SK-N-SH (cell line): ENCODE measurements around the gene SNPH. TPM values are rescaled to one million over a fixed set of nuclear protein-coding genes. Genes with fewer than 3 reads are reported as not detected.

Experiments used
- CTCF ChIA-PET: fragments of 300-600, 350-600 bp; formaldehyde crosslinking; extraction: SDS; loops from one replicate; lab custom pipeline; 2021; lab: Yijun Ruan, JAX
- POLR2A ChIA-PET: fragments of 350-600 bp; sonication (Branson Sonifier 250); formaldehyde crosslinking; extraction: SDS; loops from one replicate; lab custom pipeline; 2020; ENCODE audit warnings: antibody characterized with exemption, inconsistent platforms; lab: Yijun Ruan, JAX
- DNase-seq: peaks from one replicate; pipeline ENCODE4 v3.0.0; 2012
- H2AFZ ChIP-seq: fragments of 200-600 bp; sonication (generic); 2 replicates; pipeline ENCODE4 v1.8.1; 2016; ENCODE audit warnings: antibody characterized with exemption, mild to moderate bottlenecking, low read depth
- H3F3A ChIP-seq: fragments of 200-600 bp; sonication (generic); replicated peaks from 2 replicates; pipeline ENCODE3; 2016; ENCODE audit warnings: antibody characterized with exemption, mild to moderate bottlenecking; ENCODE audit not compliant: insufficient read depth
- H3K27ac ChIP-seq, 2 experiments: fragments of 200-500 bp in 1 of 2; fragments of 200-600 bp in 1 of 2; sonication (Bioruptor generic) in 1 of 2; sonication (generic), shearing (Covaris generic) in 1 of 2; 2 replicates each; pipeline versions ENCODE4 v1.5.1 to v1.6.1; 2014 to 2016; ENCODE audit warnings: low read depth in 2 of 2, inconsistent platforms in 1 of 2, low read length in 1 of 2, mild to moderate bottlenecking in 1 of 2, mixed read lengths in 1 of 2
- H3K27me3 ChIP-seq: fragments of 200-600 bp; sonication (generic), shearing (Covaris generic); 2 replicates; pipeline ENCODE4 v1.6.1; 2016; ENCODE audit warnings: mixed run types; ENCODE audit not compliant: insufficient read depth
- H3K36me3 ChIP-seq, 2 experiments: fragments of 200-500 bp in 1 of 2; fragments of 200-600 bp in 1 of 2; sonication (Bioruptor generic) in 1 of 2; sonication (generic) in 1 of 2; replicated peaks in 1 of 2; 2 replicates each; pipeline versions ENCODE3 to v1.5.1; 2014 to 2016; ENCODE audit warnings: low read length in 1 of 2, mild to moderate bottlenecking in 1 of 2; ENCODE audit not compliant: insufficient read depth in 2 of 2, control insufficient read depth in 1 of 2
- H3K4me1 ChIP-seq, 2 experiments: fragments of 200-500 bp in 1 of 2; fragments of 200-600 bp in 1 of 2; sonication (Bioruptor generic) in 1 of 2; sonication (generic), shearing (Covaris generic) in 1 of 2; 2 replicates each; pipeline versions ENCODE4 v1.5.1 to v1.6.1; 2014 to 2016; ENCODE audit warnings: low read depth in 1 of 2, low read length in 1 of 2, mixed run types in 1 of 2; ENCODE audit not compliant: insufficient read depth in 2 of 2, control insufficient read depth in 1 of 2
- H3K4me2 ChIP-seq: fragments of 200-600 bp; sonication (generic), shearing (Covaris generic); 2 replicates; pipeline ENCODE4 v1.6.1; 2017; ENCODE audit warnings: mixed run types
- H3K4me3 ChIP-seq, 2 experiments: fragments of 200-500 bp in 1 of 2; fragments of 200-600 bp in 1 of 2; sonication (Bioruptor generic) in 1 of 2; sonication (generic), shearing (Covaris generic) in 1 of 2; 2 replicates each; pipeline versions ENCODE4 v1.5.1 to v1.8.1; 2014 to 2016; ENCODE audit warnings: low read depth in 2 of 2, inconsistent platforms in 1 of 2, low read length in 1 of 2, mild to moderate bottlenecking in 1 of 2, mixed read lengths in 1 of 2, moderate library complexity in 1 of 2
- H3K79me2 ChIP-seq: fragments of 200-600 bp; sonication (generic); 2 replicates; pipeline ENCODE4 v1.8.1; 2017; ENCODE audit warnings: mild to moderate bottlenecking; ENCODE audit not compliant: insufficient read depth
- H3K9ac ChIP-seq: fragments of 200-600 bp; sonication (generic); 2 replicates; pipeline ENCODE4 v1.6.1; 2017; ENCODE audit warnings: mixed run types
- H3K9me2 ChIP-seq: fragments of 200-600 bp; sonication (generic); 2 replicates; pipeline ENCODE4 v1.6.1; 2017; ENCODE audit warnings: mixed run types
- H3K9me3 ChIP-seq: fragments of 200-600 bp; sonication (generic); 2 replicates; pipeline ENCODE4 v1.6.1; 2017; ENCODE audit warnings: mixed run types, mild to moderate bottlenecking, moderate library complexity
- H4K20me1 ChIP-seq: fragments of 200-600 bp; sonication (generic); 2 replicates; pipeline ENCODE4 v1.6.1; 2017; ENCODE audit warnings: mild to moderate bottlenecking, mixed run types; ENCODE audit not compliant: insufficient read depth
- CTCF ChIP-seq: fragments of 200-600 bp; sonication (generic); IDR thresholded peaks from 2 replicates; pipeline ENCODE4 v1.6.1; 2017; ENCODE audit warnings: antibody characterized with exemption, mild to moderate bottlenecking, moderate library complexity
- ELF1 ChIP-seq: IDR thresholded peaks from 2 replicates; pipeline ENCODE4 v1.4.0; 2012
- FOXJ3 ChIP-seq: sonication (generic); formaldehyde crosslinking; IDR thresholded peaks from 2 replicates; pipeline ENCODE4 v1.5.1; 2020; ENCODE audit warnings: mild to moderate bottlenecking, missing genetic modification reagents
- GABPA ChIP-seq: IDR thresholded peaks from 2 replicates; pipeline ENCODE4 v1.4.0; 2012; ENCODE audit warnings: low read depth, mild to moderate bottlenecking
- IRF3 ChIP-seq: fragments of 150-350 bp; IDR thresholded peaks from 2 replicates; pipeline ENCODE4 v1.6.1; 2016; ENCODE audit warnings: mild to moderate bottlenecking, low read depth, low read length
- MXI1 ChIP-seq: IDR thresholded peaks from 2 replicates; pipeline ENCODE4 v1.6.1; 2012; ENCODE audit warnings: mild to moderate bottlenecking, low read depth, low read length, improper control_type of control experiment
- NRF1 ChIP-seq: IDR thresholded peaks from 2 replicates; pipeline ENCODE4 v1.6.1; 2012; ENCODE audit warnings: low read depth, mild to moderate bottlenecking, low read length
- POLR2AphosphoS5 ChIP-seq: IDR thresholded peaks from 2 replicates; pipeline ENCODE4 v1.6.1; 2012; ENCODE audit warnings: low read depth, low read length
- RCOR1 ChIP-seq: fragments of 150-350 bp; IDR thresholded peaks from 2 replicates; pipeline ENCODE4 v1.6.1; 2017; ENCODE audit warnings: antibody characterized with exemption, low read length
- REST ChIP-seq: IDR thresholded peaks from 2 replicates; pipeline ENCODE4 v1.6.1; 2012; ENCODE audit warnings: mild to moderate bottlenecking, low read depth, low read length, moderate library complexity
- SMC3 ChIP-seq: IDR thresholded peaks from 2 replicates; pipeline ENCODE4 v1.6.1; 2012; ENCODE audit warnings: low read depth, low read length, improper control_type of control experiment
- TCF12 ChIP-seq: IDR thresholded peaks from 2 replicates; pipeline ENCODE4 v1.4.0; 2012
- YY1 ChIP-seq: IDR thresholded peaks from 2 replicates; pipeline ENCODE4 v1.4.0; 2012; ENCODE audit warnings: low read depth, mild to moderate bottlenecking
- WGBS: methylation state at CpG from one replicate; pipeline ENCODE4 v1.1.6; 2017; ENCODE audit warnings: low lambda C conversion rate; 5-methylcytosine and 5-hydroxymethylcytosine counted together
- polyA plus RNA-seq, 3 experiments: library from polyadenylated mRNA; depleted of rRNA; stranded (reverse); fragments of >200 nt; gene quantifications; 2 replicates each; pipeline ENCODE4 v1.2.3, GENCODE V29; 2012

The SNPH gene
- polyA plus RNA-seq, 1 of the 3 experiments (the other 2 are of a cell fraction), result 2.5 TPM

- TF ChIP-seq GABPA (no peak), POLR2AphosphoS5 (no peak), YY1 (no peak), RCOR1 (no peak), MXI1 (no peak), REST (no peak), TCF12 (no peak), CTCF (no peak), ELF1 (no peak), IRF3 (no peak), NRF1 (no peak), FOXJ3 (CRISPR knock-in tag) (no peak), SMC3 (no peak)
- Histone ChIP-seq H3K27me3 (no peaks in the 10 kb centered on the region), H3F3A (no peaks in the 10 kb centered on the region), H3K4me3 (no peak overlapping the region), H3K36me3 (peaks cover 0 to 7% of the 10 kb centered on the region in 2 experiments), H3K9me3 (no peaks in the 10 kb centered on the region), H3K4me1 (no peaks in the 10 kb centered on the region), H4K20me1 (no peaks in the 10 kb centered on the region), H3K9ac (no peak overlapping the region), H3K79me2 (no peaks in the 10 kb centered on the region), H3K27ac (no peak overlapping the region), H2AFZ (no peak overlapping the region), H3K4me2 (no peak overlapping the region), H3K9me2 (no peaks in the 10 kb centered on the region)
- ChIA-PET POLR2A (no interaction called here), CTCF (interaction anchor here (1.5 kb wide), 1 partner anchor 130 kb away, joined by 9 read pairs; no protein-coding TSS in a partner anchor)
- 80% methylated on average over 13 of the region's 13 CpGs for WGBS
- no peak for DNase-seq
Measured at GRCh38 chr20:1307571-1307971, 41.5 kb downstream of the SNPH start.
